Measurements from ENCODE around the gene ZDHHC8.

Gene ZDHHC8

GRCh38 chr22:20164863-20165262, 33.3 kb downstream of the ZDHHC8 start:
- no peak for DNase-seq (ENCODE audit: low spot score)
- TF ChIP-seq, protein P1, sequence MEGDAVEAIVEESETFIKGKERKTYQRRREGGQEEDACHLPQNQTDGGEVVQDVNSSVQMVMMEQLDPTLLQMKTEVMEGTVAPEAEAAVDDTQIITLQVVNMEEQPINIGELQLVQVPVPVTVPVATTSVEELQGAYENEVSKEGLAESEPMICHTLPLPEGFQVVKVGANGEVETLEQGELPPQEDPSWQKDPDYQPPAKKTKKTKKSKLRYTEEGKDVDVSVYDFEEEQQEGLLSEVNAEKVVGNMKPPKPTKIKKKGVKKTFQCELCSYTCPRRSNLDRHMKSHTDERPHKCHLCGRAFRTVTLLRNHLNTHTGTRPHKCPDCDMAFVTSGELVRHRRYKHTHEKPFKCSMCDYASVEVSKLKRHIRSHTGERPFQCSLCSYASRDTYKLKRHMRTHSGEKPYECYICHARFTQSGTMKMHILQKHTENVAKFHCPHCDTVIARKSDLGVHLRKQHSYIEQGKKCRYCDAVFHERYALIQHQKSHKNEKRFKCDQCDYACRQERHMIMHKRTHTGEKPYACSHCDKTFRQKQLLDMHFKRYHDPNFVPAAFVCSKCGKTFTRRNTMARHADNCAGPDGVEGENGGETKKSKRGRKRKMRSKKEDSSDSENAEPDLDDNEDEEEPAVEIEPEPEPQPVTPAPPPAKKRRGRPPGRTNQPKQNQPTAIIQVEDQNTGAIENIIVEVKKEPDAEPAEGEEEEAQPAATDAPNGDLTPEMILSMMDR (IDR thresholded peaks at IDR 0.05; ENCODE audit: extremely low read depth, insufficient read depth, missing control alignments): no peak
- in situ Hi-C loops (cut with MboI; ENCODE audit: low pct_unique_long_range_greater_than_20kb, low sequenced_read_pairs, unreplicated experiment): no loop called here

- in situ Hi-C loops (cut with MboI; ENCODE audit: low pct_unique_long_range_greater_than_20kb, low sequenced_read_pairs, unreplicated experiment): no loop called here
- no peak for DNase-seq (ENCODE audit: low spot score)
These were observed 33.8 kb downstream of the ZDHHC8 start for GRCh38 chr22:20165421-20165820.

GRCh38 chr22:20165913-20166312, 34.3 kb downstream of the ZDHHC8 start:
- in situ Hi-C loops (cut with MboI; ENCODE audit: low pct_unique_long_range_greater_than_20kb, low sequenced_read_pairs, unreplicated experiment): no loop called here
- TF ChIP-seq, protein P1 (IDR thresholded peaks at IDR 0.05; ENCODE audit: extremely low read depth, insufficient read depth, missing control alignments): no peak
- DNase-seq (ENCODE audit: low spot score): no peak

More at GRCh38 chr22:20165421-20165820, 33.8 kb downstream of the ZDHHC8 start:
- TF ChIP-seq, protein P1 (IDR thresholded peaks at IDR 0.05; ENCODE audit: extremely low read depth, insufficient read depth, missing control alignments): no peak

DNA sequence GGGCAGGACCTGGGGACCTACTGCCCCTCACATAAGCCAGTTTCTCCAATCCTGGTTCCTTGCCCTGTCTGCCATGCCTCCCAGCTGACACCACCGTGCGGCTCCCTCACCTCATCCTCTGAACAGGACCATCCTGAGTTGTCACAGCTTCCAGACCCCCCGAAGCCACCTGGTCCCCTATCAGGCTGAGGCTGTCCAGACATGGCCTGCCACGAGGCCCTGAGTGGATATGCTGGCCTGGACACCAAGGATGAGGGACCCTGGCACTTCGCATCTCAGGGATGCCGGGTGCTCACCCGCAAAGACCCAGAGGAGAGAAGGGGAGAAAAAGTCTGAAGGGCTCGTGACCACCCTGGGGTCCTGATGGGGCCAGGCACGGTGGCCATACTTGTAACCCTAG, 35.1 kb downstream of the ZDHHC8 start:
- no peak for DNase-seq (ENCODE audit: low spot score)
- TF ChIP-seq, protein P1 (IDR thresholded peaks at IDR 0.05; ENCODE audit: extremely low read depth, insufficient read depth, missing control alignments): no peak
- in situ Hi-C loops (cut with MboI; ENCODE audit: low pct_unique_long_range_greater_than_20kb, low sequenced_read_pairs, unreplicated experiment): no loop called here

- in situ Hi-C loops (cut with MboI; ENCODE audit: low pct_unique_long_range_greater_than_20kb, low sequenced_read_pairs, unreplicated experiment): no loop called here
- DNase-seq (ENCODE audit: low spot score): no peak
- TF ChIP-seq, protein P1 (IDR thresholded peaks at IDR 0.05; ENCODE audit: extremely low read depth, insufficient read depth, missing control alignments): no peak
These were observed 36.2 kb downstream of the ZDHHC8 start for GRCh38 chr22:20167643-20168322.

DNA sequence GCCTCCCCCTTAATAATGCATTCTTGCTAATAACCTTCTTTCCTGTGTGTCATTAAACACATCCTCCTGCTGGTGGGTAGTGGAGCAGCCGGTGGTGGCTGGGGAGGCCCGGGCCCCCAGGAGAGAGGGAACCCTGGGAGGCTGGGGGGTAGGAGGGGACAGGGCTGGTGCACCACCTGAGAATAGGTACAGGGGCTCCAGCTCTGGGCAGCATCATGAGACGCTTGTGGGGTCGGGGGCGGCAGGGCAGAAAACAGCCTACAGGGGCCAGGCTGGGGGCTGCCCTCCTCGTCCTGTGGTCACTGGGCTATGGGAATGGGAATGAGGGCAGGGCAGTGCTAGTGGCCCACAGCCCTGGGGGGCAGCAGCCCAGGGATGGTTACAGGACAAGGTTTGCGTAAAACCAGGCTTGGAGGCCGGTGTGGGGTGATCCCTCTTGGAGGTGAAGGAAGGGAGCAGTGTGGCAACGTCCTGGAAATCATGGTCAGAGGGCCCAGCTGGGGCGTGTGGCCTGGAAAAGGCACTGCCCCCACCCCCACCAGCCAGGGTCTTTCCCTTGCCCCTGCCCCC, 37.7 kb downstream of the ZDHHC8 start:
- no peak for DNase-seq (ENCODE audit: low spot score)
- TF ChIP-seq, protein P1 (IDR thresholded peaks at IDR 0.05; ENCODE audit: extremely low read depth, insufficient read depth, missing control alignments): no peak
- in situ Hi-C loops (cut with MboI; ENCODE audit: low pct_unique_long_range_greater_than_20kb, low sequenced_read_pairs, unreplicated experiment): no loop called here

All from GM13977 (cell line).